Lower lobe of right lung (tissue), 2 donors: Measurements from ENCODE around the gene PTGES3L. TPM values are rescaled to one million over a fixed set of nuclear protein-coding genes. Genes with fewer than 3 reads are reported as not detected.

ENCODE experiments used
- ATAC-seq, 2 donors: fragments of 200-7000 bp; cut with Tn5 transposase; one replicate each; pipeline ENCODE4 v1.9.1; 2020 to 2022; ENCODE audit warnings: mild to moderate bottlenecking in 2 of 2, moderate library complexity in 2 of 2
- DNase-seq: peaks from one replicate; pipeline ENCODE4 v3.0.0-alpha.2; 2020
- H3K27ac ChIP-seq: fragments of 200-600 bp; one replicate; pipeline ENCODE4 v1.8.0; 2022
- H3K27me3 ChIP-seq: fragments of 200-600 bp; one replicate; pipeline ENCODE4 v1.8.0; 2022; ENCODE audit warnings: low read depth
- H3K36me3 ChIP-seq: fragments of 200-600 bp; one replicate; pipeline ENCODE4 v1.8.0; 2022; ENCODE audit warnings: mild to moderate bottlenecking
- H3K4me1 ChIP-seq: fragments of 200-600 bp; one replicate; pipeline ENCODE4 v1.8.0; 2022
- H3K4me3 ChIP-seq: fragments of 200-600 bp; one replicate; pipeline ENCODE4 v1.8.0; 2022; ENCODE audit warnings: mild to moderate bottlenecking
- H3K9me3 ChIP-seq: fragments of 200-600 bp; one replicate; pipeline ENCODE4 v1.8.0; 2022
- intact Hi-C: fragments of 100-400 bp; cut with DNase I; formaldehyde crosslinking; loops from one replicate; pipeline ENCODE4 v1.11.0; 2022
- total RNA-seq: library from RNA; stranded (reverse); fragmentation: NEBNext Ultra II Directional; extraction: Animal tissue kit (Norgen Biotek cat#: 25700); gene quantifications from one replicate; pipeline ENCODE4 v1.2.1, GENCODE V29; 2021
- TF ChIP-seq, protein P1 (sequence below): fragments of 200-600 bp; IDR thresholded peaks from one replicate; pipeline ENCODE4 v1.8.0; 2022; ENCODE audit warnings: antibody characterized with exemption, mild to moderate bottlenecking
- donor health status: DM: no; HTN: yes; CAD: no; lungs with severe emphysema.

The PTGES3L gene
- total RNA-seq, 1 donor from 2014 or later, result 0.27 TPM

DNA sequence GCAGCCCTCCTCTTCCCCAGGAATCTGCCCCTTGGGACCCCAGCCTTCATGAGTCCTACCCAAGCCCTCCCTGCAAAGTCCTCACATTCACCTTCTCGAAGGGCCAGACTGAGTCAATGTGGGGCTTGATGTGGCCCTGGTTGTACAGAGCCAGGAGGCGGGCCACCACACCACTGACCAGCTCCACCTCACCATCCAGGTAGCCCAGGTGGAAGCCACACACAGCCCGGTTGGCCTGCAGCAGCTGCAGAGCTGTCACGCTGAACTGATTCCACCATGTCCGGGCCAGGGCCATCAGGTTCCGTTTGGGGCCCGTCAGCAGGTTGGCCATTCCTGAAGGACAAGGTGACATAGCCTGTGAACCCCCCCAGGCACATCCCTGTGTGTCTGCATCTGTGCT, 36.3 kb upstream of the PTGES3L start:
- peaks cover 81% of the 10 kb centered on the region for H3K4me1 ChIP-seq
- ATAC-seq (no peak), DNase-seq (no peak)
- no peaks in the 10 kb centered on the region for H3K9me3 ChIP-seq
- H3K36me3 ChIP-seq, result peaks cover 70% of the 10 kb centered on the region
- no peaks in the 10 kb centered on the region for H3K27me3 ChIP-seq
- intact Hi-C loops, result no loop called here
- TF ChIP-seq, protein P1, sequence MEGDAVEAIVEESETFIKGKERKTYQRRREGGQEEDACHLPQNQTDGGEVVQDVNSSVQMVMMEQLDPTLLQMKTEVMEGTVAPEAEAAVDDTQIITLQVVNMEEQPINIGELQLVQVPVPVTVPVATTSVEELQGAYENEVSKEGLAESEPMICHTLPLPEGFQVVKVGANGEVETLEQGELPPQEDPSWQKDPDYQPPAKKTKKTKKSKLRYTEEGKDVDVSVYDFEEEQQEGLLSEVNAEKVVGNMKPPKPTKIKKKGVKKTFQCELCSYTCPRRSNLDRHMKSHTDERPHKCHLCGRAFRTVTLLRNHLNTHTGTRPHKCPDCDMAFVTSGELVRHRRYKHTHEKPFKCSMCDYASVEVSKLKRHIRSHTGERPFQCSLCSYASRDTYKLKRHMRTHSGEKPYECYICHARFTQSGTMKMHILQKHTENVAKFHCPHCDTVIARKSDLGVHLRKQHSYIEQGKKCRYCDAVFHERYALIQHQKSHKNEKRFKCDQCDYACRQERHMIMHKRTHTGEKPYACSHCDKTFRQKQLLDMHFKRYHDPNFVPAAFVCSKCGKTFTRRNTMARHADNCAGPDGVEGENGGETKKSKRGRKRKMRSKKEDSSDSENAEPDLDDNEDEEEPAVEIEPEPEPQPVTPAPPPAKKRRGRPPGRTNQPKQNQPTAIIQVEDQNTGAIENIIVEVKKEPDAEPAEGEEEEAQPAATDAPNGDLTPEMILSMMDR, result no peak
- H3K4me3 ChIP-seq, result no peak overlapping the region
- peak overlapping the region; percentile 53 for H3K27ac ChIP-seq

GRCh38 chr17:43015579-43015978, 35.7 kb upstream of the PTGES3L start:
- peak; percentile 62 for DNase-seq
- peaks cover 76% of the 10 kb centered on the region for H3K36me3 ChIP-seq
- H3K27ac ChIP-seq, result peak overlapping the region; percentile 62
- TF ChIP-seq, protein P1, result no peak
- H3K27me3 ChIP-seq, result no peaks in the 10 kb centered on the region
- H3K4me3 ChIP-seq, result no peak overlapping the region
- H3K9me3 ChIP-seq, result no peaks in the 10 kb centered on the region
- peaks cover 81% of the 10 kb centered on the region for H3K4me1 ChIP-seq
- intact Hi-C loops, result no loop called here
- ATAC-seq, result peak; percentile 30 to 59

DNA sequence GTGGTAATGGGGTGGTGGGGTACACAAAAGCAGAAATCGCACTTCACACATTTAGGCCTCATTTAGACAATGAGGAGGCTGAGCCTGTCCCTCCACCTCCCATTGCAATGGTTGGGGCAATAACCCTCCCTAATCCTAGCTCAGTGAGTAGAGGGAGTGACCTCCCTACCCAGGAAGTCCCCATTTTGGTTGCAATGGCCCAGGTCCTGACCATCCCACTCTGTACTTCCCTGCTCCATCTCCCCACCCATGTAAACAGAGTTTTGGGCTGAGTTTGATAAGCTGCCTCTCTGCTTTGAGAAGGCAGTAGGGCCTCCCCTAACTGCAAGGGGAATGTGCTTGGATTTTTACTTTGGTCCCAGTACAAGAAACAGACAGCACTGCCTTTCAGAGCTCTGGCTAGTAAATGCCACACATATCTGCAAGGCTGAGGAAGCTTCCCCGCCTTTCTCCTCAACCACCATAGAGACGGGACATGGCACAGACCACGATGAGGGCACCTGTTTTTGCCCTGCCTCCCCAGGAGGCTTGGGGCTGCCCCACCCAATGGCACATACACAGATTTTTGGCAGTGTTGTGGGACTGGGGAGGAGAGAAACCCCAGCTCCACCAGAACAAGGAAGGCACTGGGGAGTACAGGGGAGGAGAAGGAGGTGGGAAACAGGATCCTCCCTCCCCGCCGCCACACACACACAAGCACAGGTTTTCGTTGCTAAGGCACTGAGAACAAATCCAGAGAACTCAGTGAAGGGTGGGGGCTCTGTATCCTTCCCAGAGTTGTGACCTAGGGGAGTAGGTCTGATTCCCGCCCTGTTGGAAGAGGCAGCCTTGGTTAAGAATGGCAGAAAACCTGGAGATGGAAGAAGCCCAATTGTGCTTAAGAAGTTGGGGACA, 35.0 kb upstream of the PTGES3L start:
- ATAC-seq, result no peak
- H3K27ac ChIP-seq, result peak overlapping the region; percentile 62
- peaks cover 80% of the 10 kb centered on the region for H3K4me1 ChIP-seq
- H3K4me3 ChIP-seq, result no peak overlapping the region
- intact Hi-C loops, result no loop called here
- H3K27me3 ChIP-seq, result no peaks in the 10 kb centered on the region
- TF ChIP-seq, protein P1, result no peak
- peaks cover 79% of the 10 kb centered on the region for H3K36me3 ChIP-seq
- no peaks in the 10 kb centered on the region for H3K9me3 ChIP-seq
- no peak for DNase-seq

DNA sequence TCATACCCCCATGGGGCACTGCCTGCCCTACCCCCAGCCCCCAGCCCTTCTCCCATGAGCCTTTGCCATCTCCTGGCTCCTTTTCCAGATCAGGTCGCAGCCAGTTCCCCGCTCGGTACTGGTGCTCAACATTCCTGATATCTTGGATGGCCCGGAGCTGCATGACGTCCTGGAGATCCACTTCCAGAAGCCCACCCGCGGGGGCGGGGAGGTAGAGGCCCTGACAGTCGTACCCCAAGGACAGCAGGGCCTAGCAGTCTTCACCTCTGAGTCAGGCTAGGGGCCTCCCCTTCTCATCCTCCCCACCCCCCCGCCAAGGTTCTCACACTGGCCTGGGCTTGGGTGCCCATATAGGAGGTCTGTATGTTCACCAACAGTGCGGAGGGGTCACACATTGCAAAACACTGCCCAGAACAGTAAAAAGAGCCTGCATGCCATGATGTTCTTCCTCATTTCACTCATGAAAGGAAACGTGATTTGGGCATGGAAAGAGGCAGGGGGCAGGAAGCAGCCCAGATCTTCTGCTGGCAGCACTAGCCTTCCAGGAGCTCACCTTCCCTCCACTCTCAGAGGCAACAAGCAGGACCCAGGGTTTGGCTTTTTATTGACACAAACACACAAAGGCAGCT, 34.3 kb upstream of the PTGES3L start:
- ATAC-seq, result peak in 1 of 2 donors; percentile 7
- intact Hi-C loops, result no loop called here
- no peak for DNase-seq
- TF ChIP-seq, protein P1, result no peak
- Histone ChIP-seq H3K4me3 (no peak overlapping the region), H3K36me3 (peaks cover 79% of the 10 kb centered on the region), H3K27me3 (no peaks in the 10 kb centered on the region), H3K4me1 (peaks cover 72% of the 10 kb centered on the region), H3K27ac (peak overlapping the region; percentile 49), H3K9me3 (no peaks in the 10 kb centered on the region)

DNA sequence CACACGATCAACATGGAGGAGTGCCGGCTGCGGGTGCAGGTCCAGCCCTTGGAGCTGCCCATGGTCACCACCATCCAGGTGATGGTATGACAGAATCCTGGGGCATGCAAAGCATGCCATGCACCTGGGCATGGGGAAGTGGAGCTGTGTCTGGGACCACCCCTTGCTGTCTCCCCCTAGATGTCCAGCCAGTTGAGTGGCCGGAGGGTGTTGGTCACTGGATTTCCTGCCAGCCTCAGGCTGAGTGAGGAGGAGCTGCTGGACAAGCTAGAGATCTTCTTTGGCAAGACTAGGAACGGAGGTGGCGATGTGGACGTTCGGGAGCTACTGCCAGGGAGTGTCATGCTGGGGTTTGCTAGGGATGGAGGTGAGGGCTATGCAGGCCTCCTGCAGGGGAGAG, 33.4 kb upstream of the PTGES3L start:
- ATAC-seq, result no peak
- TF ChIP-seq, protein P1, result no peak
- intact Hi-C loops, result no loop called here
- DNase-seq, result no peak
- Histone ChIP-seq H3K4me1 (peaks cover 64% of the 10 kb centered on the region), H3K9me3 (no peaks in the 10 kb centered on the region), H3K36me3 (peaks cover 77% of the 10 kb centered on the region), H3K27me3 (no peaks in the 10 kb centered on the region), H3K4me3 (no peak overlapping the region), H3K27ac (peak overlapping the region; percentile 24)
